GM12875 (cell line): ENCODE measurements around the gene XXYLT1.

Experiments used
- H3K4me3 ChIP-seq: one replicate; pipeline ENCODE4 v1.5.1; 2011; ENCODE audit warnings: low read depth, low read length, control low read depth
- CTCF ChIP-seq: IDR thresholded peaks from 2 replicates; pipeline ENCODE4 v1.5.1; 2011; ENCODE audit warnings: low read depth, mild to moderate bottlenecking, control low read depth, inconsistent platforms, low read length, moderate library complexity, borderline replicate concordance; ENCODE audit not compliant: insufficient read depth

Gene XXYLT1

GRCh38 chr3:195155570-195156241, 115.3 kb downstream of the XXYLT1 start:
- no peak for TF ChIP-seq CTCF
- H3K4me3 ChIP-seq = no peak overlapping the region

GRCh38 chr3:195154793-195155535, 116.0 kb downstream of the XXYLT1 start:
- no peak overlapping the region for H3K4me3 ChIP-seq
- TF ChIP-seq CTCF = no peak

GRCh38 chr3:195154111-195154791, 116.7 kb downstream of the XXYLT1 start:
- no peak overlapping the region for H3K4me3 ChIP-seq
- no peak for TF ChIP-seq CTCF

GRCh38 chr3:195153653-195154052, 117.3 kb downstream of the XXYLT1 start:
- TF ChIP-seq CTCF = no peak
- no peak overlapping the region for H3K4me3 ChIP-seq

GRCh38 chr3:195153130-195153529, 117.8 kb downstream of the XXYLT1 start:
- no peak for TF ChIP-seq CTCF
- no peak overlapping the region for H3K4me3 ChIP-seq

- TF ChIP-seq CTCF = no peak
- no peak overlapping the region for H3K4me3 ChIP-seq
Observed at GRCh38 chr3:195151866-195152541, 119.0 kb downstream of the XXYLT1 start.

- no peak overlapping the region for H3K4me3 ChIP-seq
Observed at GRCh38 chr3:195151402-195151801, 119.6 kb downstream of the XXYLT1 start.

More at GRCh38 chr3:195151402-195151801, 119.6 kb downstream of the XXYLT1 start:
- TF ChIP-seq CTCF = no peak
